HG03175 (cell line): ENCODE results near the gene KPNA3.
"Not testable (repeated sequence)": the region's sequence is repeated elsewhere in the genome, so short reads cannot be mapped to it uniquely, and the experiment has no call there.

Source experiments
- ATAC-seq: cut with Tn5 transposase; IDR thresholded peaks from one replicate; pipeline ENCODE4 v1.9.1; 2021; ENCODE audit warnings: mild to moderate bottlenecking, moderate library complexity; ENCODE audit not compliant: unreplicated experiment

KPNA3 gene

GRCh38 chr13:49760558-49760957, 31.9 kb downstream of the KPNA3 start:
- ATAC-seq: no peak

GRCh38 chr13:49759503-49759902, 33.0 kb downstream of the KPNA3 start:
- ATAC-seq: no peak

GRCh38 chr13:49756263-49756662, 36.2 kb downstream of the KPNA3 start:
- ATAC-seq: no peak

- no peak for ATAC-seq
Measured at GRCh38 chr13:49754146-49754545, 38.3 kb downstream of the KPNA3 start.

- ATAC-seq: no peak
Measured at GRCh38 chr13:49749848-49750247, 42.6 kb downstream of the KPNA3 start.

- ATAC-seq: no peak
Measured at GRCh38 chr13:49746111-49746510, 46.4 kb downstream of the KPNA3 start.

- no peak for ATAC-seq
Measured at GRCh38 chr13:49740870-49741269, 51.6 kb downstream of the KPNA3 start.

- ATAC-seq: no peak
Measured at GRCh38 chr13:49739498-49740187, 52.8 kb downstream of the KPNA3 start.

GRCh38 chr13:49733181-49733951, 59.1 kb downstream of the KPNA3 start:
- ATAC-seq: no peak

GRCh38 chr13:49731766-49732165, 60.7 kb downstream of the KPNA3 start:
- ATAC-seq: no peak

GRCh38 chr13:49716615-49717014, 75.9 kb downstream of the KPNA3 start:
- ATAC-seq: no peak

GRCh38 chr13:49714757-49715156, 77.7 kb downstream of the KPNA3 start:
- no peak for ATAC-seq

GRCh38 chr13:49711218-49711863, 81.1 kb downstream of the KPNA3 start:
- ATAC-seq: no peak

- not testable (repeated sequence) for ATAC-seq
Measured at GRCh38 chr13:49704264-49704663, 88.2 kb downstream of the KPNA3 start.

GRCh38 chr13:49701491-49701890, 91.0 kb downstream of the KPNA3 start:
- no peak for ATAC-seq

GRCh38 chr13:49697468-49697867, 95.0 kb downstream of the KPNA3 start:
- no peak for ATAC-seq

GRCh38 chr13:49694446-49694845, 98.0 kb downstream of the KPNA3 start:
- ATAC-seq: no peak

GRCh38 chr13:49693877-49694276, 98.6 kb downstream of the KPNA3 start:
- ATAC-seq: no peak

GRCh38 chr13:49693191-49693733, 99.2 kb downstream of the KPNA3 start:
- no peak for ATAC-seq

GRCh38 chr13:49690995-49691784, 101.3 kb downstream of the KPNA3 start, which contains the start of gene EBPL:
EBPL (minus strand) TSS chr13:49691486; CDS start chr13:49691424, 62 bp downstream.
- ATAC-seq: peak; percentile 95
